ENCODE data around the gene CBARP.

DNA sequence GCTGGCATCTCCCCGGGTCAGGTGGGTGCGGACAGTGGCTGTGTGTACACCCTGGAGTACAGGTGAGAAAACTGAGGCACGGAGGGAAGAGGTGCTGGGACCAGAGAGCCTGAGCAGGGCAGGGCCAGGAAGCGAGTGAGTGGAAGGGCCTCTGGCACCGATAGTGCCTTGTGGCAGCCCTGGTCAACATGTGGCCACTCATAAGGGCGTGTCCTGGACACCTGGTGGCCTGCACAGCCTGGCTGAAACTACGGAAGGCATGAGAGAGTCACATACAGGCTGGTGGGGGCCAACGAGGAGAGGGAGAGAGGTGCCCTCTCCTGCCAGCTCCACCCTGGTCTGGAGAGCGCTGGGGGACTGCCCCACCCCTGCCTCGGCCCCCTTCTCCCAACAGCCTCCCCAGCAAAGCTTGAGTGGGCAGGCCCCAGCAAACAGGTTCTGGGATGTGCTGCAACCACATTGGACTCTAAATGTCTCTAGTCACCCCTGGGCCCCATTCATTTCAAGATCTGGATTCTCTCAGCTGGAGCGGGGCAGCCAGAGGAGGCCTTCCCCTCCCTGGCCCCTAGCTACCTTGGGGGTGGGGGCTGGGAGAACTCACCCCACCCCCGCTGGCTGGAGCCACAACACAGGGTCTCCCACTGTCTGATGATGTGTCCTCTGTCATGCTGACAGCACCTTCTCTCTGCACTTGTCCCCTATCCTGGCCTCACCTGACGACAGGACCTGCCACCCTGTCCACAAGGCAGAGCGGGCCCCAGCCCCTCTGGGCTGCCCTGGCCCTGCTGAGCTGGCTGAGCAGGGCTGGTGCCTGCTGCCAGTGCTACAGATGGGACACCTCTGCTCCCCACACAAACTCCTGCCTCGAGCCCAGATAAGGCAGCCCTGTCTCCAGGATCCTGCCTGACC, 5.8 kb downstream of the CBARP start:
- TF ChIP-seq, protein P1, sequence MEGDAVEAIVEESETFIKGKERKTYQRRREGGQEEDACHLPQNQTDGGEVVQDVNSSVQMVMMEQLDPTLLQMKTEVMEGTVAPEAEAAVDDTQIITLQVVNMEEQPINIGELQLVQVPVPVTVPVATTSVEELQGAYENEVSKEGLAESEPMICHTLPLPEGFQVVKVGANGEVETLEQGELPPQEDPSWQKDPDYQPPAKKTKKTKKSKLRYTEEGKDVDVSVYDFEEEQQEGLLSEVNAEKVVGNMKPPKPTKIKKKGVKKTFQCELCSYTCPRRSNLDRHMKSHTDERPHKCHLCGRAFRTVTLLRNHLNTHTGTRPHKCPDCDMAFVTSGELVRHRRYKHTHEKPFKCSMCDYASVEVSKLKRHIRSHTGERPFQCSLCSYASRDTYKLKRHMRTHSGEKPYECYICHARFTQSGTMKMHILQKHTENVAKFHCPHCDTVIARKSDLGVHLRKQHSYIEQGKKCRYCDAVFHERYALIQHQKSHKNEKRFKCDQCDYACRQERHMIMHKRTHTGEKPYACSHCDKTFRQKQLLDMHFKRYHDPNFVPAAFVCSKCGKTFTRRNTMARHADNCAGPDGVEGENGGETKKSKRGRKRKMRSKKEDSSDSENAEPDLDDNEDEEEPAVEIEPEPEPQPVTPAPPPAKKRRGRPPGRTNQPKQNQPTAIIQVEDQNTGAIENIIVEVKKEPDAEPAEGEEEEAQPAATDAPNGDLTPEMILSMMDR (IDR thresholded peaks at IDR 0.05; ENCODE audit: low read depth, low read length): no peak
- TF ChIP-seq EZH2phosphoT487 (IDR thresholded peaks at IDR 0.05; ENCODE audit: low read depth): no peak
